CD4-positive, alpha-beta T cell treated with Interferon alpha-2 for 1 hour (primary cell): ENCODE measurements around the gene HOTAIR.

ENCODE experiments used
- DNase-seq, 2 donors: peaks; one replicate each; pipeline ENCODE4 v3.0.0-alpha.2; 2020 to 2022

The HOTAIR gene

DNA sequence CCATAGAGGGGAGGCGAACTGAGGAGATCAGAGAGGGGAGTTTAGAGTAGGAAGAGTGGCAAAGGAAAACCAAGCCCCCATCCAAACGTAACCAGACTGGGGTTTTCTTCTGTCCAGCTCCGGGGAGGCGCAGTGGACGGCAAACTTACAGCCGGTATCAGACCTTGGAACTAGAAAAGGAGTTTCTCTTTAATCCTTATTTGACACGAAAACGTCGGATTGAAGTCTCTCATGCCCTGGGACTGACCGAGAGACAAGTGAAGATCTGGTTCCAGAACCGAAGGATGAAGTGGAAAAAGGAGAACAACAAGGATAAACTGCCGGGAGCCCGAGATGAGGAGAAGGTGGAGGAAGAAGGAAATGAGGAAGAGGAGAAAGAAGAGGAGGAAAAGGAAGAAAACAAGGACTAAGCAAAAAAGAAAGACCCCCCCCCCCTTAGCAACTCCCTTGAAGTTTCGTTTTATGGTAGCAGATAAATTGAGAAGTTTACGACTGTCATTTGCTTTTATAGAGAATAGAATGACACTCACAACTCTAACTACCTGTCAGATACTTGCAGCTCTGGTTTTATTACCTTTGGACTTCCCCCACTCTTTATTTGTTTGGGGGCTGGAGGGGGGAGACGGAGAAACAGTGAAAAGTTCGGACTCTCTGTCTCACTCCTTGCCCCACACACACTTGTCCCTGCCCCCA, 36.4 kb upstream of the HOTAIR start:
- DNase-seq: no peak

DNA sequence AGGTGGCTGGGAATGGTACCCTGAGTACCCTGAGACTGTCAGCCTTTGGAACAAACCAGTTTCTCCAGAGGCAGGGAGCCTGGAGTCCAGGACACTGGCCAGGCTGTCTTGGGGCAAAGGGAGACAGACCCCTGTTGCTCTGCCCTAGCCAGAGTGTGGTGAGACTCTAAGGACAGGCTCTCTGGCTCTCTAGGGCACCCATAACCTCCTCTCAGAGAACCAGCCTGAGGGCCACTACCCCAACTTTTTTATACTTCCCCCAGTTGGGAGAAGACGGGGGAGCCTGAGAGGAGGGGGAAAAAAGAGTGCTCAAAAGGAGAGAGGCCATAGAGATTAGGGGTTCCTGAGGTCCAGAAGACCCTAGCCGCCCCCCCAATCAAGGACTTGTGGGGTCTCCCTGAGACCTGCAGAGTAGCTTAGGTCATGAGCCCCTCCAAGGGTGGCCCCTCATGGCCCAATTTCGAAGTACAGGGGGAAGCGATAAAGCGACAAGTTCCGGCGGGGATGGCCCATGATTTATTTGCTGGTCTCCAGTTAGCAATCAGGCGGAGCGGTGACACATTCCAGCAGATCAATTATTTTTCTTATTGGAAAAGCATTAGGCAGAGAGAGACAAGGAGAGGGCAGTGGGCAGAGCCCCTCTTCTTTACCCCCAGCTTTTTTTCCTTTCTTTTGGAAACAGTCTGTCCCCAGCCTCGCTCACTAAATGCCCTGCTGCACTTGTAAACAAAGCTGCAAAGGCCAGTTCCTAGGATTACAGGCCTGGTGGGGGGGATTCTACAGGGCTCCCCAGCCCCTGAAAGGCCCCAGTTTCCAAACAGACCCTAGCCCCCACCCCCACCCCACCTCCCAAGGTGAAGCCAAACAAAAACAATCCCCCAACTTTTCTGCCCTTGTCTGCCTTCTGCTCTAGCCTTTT, 35.6 kb upstream of the HOTAIR start:
- no peak for DNase-seq

DNA sequence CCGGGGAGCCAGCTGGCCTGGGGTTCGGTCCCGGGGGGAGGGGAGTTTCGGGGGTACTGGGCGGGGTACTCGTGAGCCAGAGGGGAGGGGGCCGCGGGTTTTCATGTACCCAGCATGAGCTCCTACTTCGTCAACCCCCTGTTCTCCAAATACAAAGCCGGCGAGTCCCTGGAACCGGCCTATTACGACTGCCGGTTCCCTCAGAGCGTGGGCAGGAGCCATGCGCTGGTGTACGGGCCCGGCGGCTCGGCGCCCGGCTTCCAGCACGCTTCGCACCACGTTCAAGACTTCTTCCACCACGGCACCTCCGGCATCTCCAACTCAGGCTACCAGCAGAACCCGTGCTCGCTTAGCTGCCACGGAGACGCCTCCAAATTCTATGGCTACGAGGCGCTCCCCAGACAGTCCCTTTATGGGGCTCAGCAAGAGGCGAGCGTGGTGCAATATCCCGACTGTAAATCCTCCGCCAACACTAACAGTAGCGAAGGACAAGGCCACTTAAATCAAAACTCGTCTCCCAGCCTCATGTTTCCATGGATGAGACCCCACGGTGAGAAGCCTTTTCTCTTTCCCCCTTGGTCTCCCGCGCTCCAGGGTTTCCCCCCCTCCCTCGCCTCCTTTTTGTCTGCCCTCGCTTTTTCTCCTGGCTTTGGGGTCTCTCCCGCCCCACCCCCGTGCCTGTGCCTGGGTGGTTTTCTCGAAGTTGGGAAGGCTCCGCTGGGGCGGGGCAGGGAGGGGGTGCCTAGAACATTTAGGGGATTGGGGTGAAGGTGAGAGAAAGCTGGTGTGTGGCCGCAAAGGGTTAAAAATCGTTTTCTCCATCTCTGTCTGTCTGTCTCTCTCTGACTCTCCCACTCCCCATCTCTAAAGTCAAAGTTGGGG, 34.7 kb upstream of the HOTAIR start:
- DNase-seq: no peak

DNA sequence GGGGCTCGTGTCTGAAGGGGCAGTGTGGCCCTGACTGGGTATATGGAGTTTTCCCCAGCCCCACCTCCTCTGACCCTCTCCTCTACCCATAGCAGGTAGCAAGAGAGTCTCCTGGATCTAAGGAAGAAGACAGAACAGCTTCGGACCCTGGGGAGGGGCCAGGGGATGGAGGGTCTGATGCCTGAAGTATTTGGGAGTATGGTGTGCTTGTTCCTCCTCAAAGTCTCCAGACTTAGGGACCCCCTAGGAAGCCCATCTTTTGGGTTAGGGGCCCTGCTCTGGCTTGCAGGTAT, 33.5 kb upstream of the HOTAIR start:
- DNase-seq: no peak

DNA sequence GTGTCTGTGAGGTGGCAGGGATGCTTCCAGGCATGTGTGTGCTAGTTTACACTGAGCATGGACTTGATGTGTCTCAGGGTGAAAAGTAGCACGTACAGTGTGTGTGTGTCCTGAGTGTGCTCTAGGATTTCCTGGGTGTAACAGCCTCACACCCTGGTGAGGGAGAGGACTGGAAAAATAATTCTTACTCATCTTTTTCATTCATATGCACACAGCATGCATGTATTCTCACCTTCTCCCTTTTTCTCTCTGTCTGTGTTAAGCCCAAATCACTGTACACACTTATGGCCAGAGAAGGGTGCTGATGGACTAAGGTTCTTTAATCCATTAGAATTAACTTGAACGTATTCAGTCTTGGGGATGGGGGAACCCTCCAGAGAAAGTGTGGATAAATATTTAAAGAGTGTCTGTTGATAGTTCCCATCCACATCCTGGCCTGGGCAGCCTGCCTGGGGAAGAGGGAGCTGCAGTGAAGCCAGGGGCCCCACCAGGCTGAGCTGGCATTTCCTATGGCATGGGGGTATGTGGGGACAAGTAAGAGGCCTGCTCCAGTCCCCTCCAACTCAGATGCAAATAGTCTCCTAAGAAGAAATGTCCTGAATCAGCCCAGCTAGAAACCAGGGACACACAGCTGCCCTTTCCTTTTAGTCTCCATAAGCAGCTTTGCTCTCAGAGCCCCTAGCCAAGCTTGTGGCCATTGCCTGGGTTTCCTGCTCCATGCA, 32.9 kb upstream of the HOTAIR start:
- DNase-seq: no peak

DNA sequence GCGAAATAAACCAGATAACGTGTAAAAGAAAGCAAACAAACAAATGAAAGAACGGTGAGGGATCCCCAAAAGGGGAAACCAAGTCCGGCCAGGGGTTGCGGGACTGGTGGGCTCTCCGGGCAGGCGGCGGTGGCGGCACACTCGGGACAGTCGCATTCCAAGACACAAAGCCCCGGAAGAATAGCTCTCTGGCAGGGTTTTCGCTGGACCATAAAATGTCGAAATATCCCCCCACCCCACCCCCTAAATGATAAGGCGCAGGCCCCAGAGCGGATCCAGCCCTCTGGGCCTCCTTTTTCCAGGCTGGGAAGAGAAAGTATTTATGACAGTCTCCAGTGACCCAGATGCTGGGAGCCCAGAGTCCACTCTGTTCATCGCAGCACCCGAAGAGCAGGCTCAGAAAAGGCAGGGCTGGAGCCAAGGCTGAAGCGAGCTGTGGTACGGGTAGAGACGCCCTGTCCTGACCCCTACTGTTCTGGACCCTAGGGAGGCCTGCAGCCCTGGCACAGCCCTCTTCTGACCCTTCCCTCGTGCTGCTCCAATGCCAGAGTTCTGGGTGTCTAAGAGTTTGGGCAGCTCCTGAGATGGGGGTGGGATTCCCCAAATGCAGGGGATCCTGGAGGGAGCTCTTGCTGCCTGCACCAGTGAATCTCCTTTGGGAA, 31.9 kb upstream of the HOTAIR start:
- DNase-seq: no peak

DNA sequence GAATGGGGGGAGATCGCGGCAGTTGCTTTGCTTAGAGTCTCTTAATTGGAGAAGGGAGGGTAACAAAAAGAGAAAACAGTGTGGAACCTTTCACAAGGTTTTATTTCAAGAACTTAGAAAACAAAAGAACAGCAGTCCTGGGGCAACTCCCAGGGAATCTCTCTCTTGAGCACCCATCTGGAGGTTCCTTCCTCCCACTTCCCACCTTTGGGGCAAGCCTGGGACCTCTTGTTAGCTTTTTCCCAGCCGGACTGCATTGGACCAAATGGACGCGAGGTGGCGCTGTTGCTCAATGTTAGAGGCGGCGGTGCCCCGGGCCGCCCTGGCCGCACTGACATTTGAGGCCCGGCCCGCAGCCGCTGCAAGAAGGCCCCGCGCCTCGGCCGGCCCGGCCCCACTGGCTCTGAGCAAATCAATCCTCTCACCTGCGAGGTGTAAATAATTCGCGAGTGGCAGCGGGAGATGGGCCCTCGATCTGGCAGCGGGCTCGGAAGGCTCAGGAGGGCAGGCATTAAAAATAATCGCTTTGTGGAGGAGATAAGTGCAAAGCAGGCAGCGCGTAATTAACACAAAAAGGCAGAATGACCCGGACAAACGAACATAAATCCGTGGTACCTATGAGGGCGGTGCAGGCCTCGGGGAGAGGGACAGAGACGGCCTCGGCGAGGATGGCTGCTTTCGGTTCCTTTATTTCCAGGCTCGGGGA, 31.3 kb upstream of the HOTAIR start:
- DNase-seq: peak; percentile 77 to 86

DNA sequence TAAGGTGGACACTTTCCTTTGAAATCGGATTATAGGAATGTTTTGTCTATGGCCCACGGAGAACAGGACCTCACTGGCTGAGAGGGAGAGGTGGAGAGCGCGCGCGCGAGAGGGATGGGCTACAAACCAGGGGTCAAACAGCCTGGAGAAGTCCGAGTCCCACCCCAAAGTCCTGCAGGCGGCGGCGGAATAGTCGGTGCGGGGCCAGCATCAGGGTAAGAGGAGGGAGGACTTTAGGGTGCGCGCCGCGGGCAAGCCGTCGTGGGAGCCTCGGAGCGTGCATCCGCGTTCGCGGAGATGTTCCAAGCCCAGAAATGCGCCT, 30.7 kb upstream of the HOTAIR start:
- no peak for DNase-seq

DNA sequence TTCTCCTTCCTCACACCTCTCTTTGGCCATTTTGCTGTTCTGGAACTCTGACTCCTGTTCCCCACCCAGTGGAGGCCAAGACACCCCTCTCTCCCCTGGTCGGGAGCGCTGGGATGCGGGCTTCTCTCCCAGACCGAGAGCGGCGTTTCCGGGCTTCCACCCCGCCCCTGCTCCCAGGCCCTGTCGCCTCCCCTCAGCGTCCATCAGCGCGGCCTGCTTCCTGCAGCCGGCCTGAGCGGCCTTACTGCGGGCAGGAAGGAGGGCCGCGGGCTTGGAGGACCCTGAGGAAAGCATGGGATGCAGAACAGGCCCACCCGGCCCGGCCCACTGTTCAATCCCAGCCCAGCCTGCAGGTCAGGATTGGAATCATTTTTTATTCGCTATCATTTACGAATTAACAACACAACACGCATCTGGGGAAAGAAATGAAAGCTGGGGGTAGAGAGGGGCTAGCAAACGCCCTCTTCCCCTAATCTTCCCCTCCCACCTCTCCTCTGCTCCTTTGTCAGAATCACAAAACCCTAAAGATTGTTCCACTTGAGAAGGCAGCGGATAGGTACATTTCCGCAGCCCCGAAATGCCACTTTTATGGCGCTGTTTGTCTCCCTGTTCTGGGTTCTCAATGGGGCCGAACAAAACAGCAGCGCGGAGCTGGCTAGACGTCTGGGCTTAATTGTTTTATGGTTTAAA, 30.2 kb upstream of the HOTAIR start:
- no peak for DNase-seq

DNA sequence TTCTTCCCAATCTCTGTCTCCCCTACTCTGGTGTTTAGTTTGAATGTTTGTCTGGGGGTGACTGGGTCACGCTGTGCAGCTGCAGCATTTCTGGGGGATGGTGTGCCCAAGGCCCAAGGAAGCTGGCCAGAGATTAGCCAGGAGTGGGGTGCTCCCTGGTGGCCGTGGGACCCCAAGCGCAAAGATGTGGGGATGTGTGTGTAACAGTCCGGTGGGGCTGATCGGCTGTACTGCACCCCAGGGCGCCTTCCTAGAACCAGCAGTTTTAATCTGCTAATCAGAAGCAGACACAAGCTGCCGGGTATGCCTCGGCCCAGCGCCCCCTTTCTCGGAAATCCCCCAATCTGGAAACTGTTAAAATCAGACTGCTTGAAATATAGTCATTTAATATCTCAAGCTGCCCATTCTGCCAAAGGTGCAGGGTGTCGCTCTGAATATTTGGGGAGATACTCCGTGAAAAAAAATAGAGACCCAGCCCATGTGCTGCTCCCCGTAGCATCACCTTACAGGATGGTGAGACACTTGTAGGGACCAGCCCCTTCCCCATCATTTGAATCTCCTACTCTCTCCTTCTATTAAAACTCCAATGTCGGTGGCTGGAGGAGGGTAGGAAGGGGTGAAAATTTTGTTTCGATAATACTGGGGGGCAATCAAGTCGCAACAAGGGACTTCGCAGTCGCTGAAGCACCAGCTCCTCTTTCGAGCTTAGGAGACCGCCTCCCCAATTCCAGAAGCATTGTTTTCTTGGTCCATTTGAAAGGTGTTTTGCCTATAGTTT, 29.5 kb upstream of the HOTAIR start:
- no peak for DNase-seq

DNA sequence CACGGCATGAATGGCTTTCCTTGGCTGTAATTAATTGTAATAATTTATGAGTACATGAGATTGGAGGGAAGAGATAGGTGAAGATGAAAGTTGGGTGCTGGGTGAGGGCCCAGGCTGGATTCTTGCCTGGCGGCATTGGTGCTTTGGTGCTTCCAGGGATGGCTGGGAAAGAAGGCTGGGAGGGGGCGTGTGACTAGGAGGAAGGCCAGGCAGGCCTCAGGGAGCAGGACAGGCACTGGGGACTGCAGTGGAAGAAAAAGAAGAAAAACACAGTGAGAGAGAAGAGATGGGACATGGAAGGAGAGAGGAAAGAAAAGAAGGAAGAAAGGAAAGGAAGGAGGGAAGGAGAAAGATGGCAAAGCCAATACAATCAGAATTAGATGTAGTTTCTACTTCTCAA, 28.9 kb upstream of the HOTAIR start:
- no peak for DNase-seq

DNA sequence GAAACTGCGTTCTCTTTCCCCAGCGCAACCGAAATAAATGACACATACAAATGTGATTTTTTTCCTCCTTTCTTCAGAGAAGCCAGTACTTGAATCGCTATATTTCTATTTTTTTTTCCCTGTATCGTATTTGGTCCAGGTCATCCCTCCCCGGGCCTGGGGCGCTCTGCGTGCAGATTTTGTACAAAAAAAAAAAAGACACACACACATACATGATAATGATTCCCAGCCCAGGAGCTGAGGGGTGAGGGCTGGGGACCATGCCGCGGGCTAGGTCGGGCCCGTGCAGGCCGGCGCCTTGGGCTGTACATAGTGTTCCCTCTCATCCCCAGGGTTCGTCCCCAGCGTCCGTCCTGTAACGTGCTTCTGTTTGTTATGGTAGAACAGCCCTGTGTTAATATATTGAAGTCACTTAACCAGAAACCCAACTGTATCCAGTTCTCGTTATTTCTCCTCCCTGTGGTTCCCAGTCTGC, 28.2 kb upstream of the HOTAIR start:
- no peak for DNase-seq

DNA sequence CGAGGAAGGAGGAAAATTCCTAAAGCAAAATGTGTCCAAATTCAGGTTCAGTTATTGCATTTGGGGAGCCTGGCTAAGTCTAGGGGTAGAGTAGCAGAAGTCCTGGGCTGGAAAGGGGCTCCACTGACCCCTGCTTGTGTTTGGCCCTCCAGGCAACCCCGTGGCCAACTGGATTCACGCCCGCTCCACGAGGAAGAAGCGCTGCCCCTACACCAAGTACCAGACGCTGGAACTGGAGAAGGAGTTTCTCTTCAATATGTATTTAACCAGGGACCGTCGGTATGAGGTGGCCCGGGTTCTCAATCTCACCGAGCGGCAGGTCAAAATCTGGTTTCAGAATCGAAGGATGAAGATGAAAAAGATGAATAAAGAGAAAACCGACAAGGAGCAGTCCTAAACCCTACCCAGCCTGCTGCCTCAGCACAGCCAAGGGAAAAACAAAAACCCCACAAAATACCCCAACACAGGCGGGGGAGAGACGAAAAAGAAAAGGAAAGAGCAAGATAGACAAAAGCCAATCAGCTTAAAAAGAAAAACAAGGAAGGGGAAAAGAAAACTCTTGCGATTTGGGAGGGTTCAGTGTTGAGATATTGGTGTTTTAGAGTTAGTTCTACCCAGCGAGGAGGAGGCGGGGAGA, 27.6 kb upstream of the HOTAIR start:
- DNase-seq: no peak

DNA sequence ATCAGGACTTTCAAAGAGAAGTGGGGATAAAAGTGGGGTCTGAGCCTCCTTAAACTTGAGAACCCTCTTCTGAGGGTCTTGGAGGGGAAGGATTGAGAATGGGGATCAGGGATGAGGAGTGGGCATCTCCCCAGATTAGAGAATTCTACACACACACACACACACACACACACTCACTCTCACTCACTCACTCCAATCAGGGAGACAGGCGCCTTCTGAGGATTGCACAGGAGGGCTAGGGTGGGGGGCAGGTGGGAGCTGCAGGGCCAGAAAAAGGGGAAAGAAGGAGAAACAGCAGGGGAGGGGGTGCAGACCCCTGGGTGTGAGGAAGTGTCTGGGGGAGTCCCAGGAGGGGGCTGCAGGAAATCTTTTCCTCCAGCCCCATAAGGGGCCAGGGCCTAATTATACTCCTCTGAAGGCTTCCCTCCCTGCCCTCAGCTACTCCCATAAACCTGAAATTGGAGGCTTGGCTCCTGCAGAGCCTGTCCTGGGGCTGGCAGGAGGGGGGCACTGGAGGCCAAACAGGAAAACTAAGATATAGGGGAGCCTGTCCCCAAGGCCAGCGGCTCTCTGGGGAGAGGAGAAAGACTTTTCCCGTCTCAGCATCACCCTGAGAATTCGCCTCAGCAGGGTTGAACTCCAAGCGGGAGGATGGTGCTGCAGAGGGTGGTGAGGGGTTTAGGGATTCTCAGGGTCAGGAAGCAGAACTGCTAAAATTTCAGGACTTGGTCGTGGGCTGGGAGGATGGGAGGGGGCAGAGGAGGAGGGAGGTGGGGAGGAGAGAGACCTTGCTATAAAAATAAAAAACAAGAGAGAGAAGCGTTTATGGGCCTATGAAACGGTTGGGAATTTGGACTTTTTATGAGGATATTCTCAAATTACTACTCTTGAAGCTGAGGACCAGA, 26.8 kb upstream of the HOTAIR start:
- DNase-seq: no peak

DNA sequence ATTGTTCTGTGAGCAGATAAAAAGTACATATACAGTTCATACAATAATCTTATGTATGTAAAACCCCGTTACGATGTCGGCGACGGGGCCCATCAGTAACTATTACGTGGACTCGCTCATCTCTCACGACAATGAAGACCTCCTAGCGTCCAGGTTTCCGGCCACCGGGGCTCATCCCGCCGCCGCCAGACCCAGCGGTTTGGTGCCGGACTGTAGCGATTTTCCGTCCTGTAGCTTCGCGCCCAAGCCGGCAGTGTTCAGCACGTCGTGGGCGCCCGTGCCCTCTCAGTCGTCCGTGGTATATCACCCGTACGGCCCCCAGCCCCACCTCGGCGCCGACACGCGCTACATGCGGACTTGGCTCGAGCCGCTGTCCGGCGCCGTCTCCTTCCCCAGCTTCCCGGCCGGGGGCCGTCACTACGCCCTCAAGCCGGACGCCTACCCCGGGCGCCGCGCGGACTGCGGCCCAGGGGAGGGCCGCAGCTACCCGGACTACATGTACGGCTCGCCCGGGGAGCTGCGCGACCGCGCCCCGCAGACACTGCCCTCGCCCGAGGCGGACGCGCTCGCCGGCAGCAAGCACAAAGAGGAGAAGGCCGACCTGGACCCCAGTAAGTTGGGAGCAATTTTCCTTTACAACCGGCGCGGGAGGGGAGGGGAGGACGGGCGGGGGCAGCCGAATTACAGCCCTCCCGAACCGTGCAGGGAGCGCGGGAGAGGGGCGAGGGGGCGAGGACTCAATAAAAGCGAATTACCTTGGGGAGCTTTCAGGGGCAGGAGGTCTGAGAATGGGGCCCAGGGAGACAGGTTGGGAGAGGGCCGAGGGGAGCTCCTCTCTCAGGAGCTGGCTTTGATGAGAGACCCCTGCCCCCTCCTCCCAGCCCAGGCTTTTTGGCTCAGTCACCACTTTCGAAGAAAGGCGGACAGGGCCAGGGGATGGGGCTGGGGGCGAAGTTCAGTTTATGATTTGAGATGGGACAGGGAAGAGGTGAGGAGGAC, 25.7 kb upstream of the HOTAIR start, which contains the start of gene HOXC9:
Gene HOXC9, plus strand, starts transcription at position 46 of the 999 bp plus-strand sequence. Its CDS starts 28 bp downstream, at position 74.
- DNase-seq: no peak

DNA sequence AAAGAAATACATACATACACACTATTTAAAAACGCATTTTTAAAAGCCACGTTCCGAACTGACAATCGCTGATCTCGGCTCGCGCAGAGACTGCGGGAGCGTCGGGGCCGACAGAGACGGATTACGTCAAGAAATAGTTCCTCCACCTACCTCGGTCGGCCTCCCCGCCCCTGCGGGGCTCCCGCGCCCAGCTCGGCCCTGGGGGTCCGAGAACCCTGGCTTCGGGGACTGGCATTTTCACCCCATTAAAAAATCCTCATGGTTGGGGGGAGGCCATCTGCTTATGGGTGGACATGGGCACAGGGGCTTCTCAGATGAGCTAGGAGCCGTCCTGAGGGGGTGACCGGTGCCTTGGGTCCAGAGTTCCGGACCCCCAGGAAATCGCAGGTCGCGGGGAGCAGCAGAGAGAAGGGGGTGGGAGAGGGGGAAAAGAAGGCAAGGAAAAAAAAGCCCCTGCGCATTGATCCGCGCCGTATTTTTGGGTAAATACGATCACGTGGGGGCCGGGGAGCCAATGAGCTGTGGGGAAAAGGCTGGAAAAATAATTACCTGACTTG, 24.9 kb upstream of the HOTAIR start:
- peak in 1 of 2 donors; percentile 26 for DNase-seq

DNA sequence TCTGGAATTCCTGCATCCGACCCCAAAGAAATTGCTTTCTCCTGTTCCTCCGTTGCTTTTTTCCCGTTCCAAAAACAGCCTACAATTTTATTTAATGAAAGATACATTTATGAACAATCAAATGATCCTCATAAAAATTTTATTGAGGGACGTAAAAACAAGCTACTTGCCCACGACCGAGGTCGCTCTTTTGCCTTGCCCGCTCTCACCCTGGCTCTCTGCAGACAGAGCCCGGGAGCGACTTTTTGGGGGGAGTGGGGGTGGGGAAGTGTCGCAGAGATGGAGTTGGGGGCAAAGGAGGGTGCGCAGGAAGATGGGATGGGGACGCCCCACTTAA, 24.1 kb upstream of the HOTAIR start:
- no peak for DNase-seq
